GM06990 (cell line): ENCODE results near the gene PXDC1.

Experiments used
- DNase-seq: peaks from one replicate; pipeline ENCODE4 v3.0.0-alpha.2; 2011; ENCODE audit not compliant: insufficient read length; ENCODE audit errors: extremely low read depth
- H3K27me3 ChIP-seq: replicated peaks from 2 replicates; pipeline ENCODE4 v1.6.0; 2011; ENCODE audit warnings: low read length; ENCODE audit not compliant: control insufficient read depth, insufficient read depth
- H3K36me3 ChIP-seq: 2 replicates; pipeline ENCODE4 v1.5.1; 2011; ENCODE audit warnings: low read length; ENCODE audit not compliant: control insufficient read depth, insufficient read depth
- H3K4me3 ChIP-seq: replicated peaks from 2 replicates; pipeline ENCODE4 v1.5.1; 2011; ENCODE audit warnings: low read depth, mild to moderate bottlenecking, control low read depth, low read length
- CTCF ChIP-seq: IDR thresholded peaks from 2 replicates; pipeline ENCODE4 v1.5.1; 2011; ENCODE audit warnings: low read length, control low read depth, mild to moderate bottlenecking, inconsistent platforms; ENCODE audit not compliant: insufficient read depth, poor library complexity, severe bottlenecking

PXDC1 gene

GRCh38 chr6:3766214-3766613 is 14.7 kb upstream of the PXDC1 start:
- H3K36me3 ChIP-seq: no peaks in the 10 kb centered on the region
- no peak overlapping the region for H3K4me3 ChIP-seq
- DNase-seq: no peak
- no peak for TF ChIP-seq CTCF
- no peaks in the 10 kb centered on the region for H3K27me3 ChIP-seq

GRCh38 chr6:3765415-3765814 is 13.9 kb upstream of the PXDC1 start:
- no peak for TF ChIP-seq CTCF
- Histone ChIP-seq H3K27me3 (no peaks in the 10 kb centered on the region), H3K36me3 (no peaks in the 10 kb centered on the region), H3K4me3 (no peak overlapping the region)
- no peak for DNase-seq

GRCh38 chr6:3764516-3765335 is 13.2 kb upstream of the PXDC1 start:
- no peak overlapping the region for H3K4me3 ChIP-seq
- no peaks in the 10 kb centered on the region for H3K27me3 ChIP-seq
- DNase-seq: no peak
- TF ChIP-seq CTCF: no peak
- H3K36me3 ChIP-seq: no peaks in the 10 kb centered on the region

- no peak for DNase-seq
- H3K36me3 ChIP-seq: no peaks in the 10 kb centered on the region
- no peaks in the 10 kb centered on the region for H3K27me3 ChIP-seq
- H3K4me3 ChIP-seq: no peak overlapping the region
- no peak for TF ChIP-seq CTCF
Measured at GRCh38 chr6:3762852-3763251, 11.3 kb upstream of the PXDC1 start.

- Histone ChIP-seq H3K4me3 (no peak overlapping the region), H3K27me3 (no peaks in the 10 kb centered on the region), H3K36me3 (no peaks in the 10 kb centered on the region)
- DNase-seq: no peak
- no peak for TF ChIP-seq CTCF
Measured at GRCh38 chr6:3762359-3762758, 10.8 kb upstream of the PXDC1 start.

- no peak for DNase-seq
- Histone ChIP-seq H3K36me3 (no peaks in the 10 kb centered on the region), H3K4me3 (no peak overlapping the region), H3K27me3 (no peaks in the 10 kb centered on the region)
- no peak for TF ChIP-seq CTCF
Measured at GRCh38 chr6:3761989-3762270, 10.4 kb upstream of the PXDC1 start.
